RCC 7860 (cell line): ENCODE data around the gene ACOT9.
"Not testable (repeated sequence)": the region's sequence is repeated elsewhere in the genome, so short reads cannot be mapped to it uniquely, and the experiment has no call there.

Source experiments
- DNase-seq: peaks from one replicate; pipeline ENCODE4 v3.0.0-alpha.2; 2015; ENCODE audit warnings: low spot score
- FAIRE-seq: peaks from 2 replicates; lab custom pipeline; 2012; peaks lifted over from hg19 to GRCh38; lab: Jason Lieb, UNC

The ACOT9 gene, protein sequence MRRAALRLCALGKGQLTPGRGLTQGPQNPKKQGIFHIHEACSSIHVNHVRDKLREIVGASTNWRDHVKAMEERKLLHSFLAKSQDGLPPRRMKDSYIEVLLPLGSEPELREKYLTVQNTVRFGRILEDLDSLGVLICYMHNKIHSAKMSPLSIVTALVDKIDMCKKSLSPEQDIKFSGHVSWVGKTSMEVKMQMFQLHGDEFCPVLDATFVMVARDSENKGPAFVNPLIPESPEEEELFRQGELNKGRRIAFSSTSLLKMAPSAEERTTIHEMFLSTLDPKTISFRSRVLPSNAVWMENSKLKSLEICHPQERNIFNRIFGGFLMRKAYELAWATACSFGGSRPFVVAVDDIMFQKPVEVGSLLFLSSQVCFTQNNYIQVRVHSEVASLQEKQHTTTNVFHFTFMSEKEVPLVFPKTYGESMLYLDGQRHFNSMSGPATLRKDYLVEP

DNA sequence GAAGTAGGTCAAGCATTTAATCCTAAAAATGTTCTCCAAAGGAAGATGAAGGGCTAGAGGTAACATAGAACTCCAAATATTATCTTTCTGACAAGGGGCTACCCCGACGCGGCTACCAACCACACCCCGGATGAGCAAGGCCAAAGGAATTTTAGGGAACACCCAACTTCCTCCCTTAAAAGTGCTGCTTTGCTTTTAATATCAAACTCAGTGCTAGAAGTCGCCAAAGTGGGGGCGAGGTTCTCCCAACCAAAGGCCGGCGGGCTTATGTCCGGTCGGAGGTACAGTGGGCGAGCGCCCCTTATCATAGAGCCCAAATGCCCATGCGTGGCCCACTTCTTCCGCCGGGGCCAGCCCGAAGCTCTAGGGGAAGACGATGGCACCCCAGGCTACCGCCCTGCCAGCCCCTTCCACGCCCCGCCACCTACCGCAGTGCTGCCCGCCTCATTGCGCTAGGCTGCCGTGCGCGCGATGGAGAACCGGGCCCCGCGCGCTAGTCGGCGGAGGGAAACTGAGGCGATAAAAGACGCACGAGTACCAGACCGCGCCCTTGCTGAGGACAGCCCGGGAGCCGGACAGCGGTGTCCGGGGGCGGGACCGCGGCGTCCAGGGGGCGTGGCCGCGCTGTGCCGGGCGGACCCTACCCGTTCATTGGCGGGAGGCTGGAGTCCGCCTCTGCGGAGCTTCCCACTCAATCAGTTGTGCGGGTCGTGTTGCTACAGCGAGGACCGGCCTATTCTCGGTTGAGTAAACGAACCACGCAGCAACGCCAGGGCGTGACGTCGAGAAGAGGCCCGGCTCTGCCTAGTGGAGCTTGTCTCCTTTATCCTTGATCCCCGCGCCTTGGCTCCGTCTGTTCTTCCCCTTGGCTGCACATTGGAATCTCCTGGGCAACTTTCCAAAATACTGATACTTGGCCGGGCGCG is at the start of gene ACOT9:
Gene ACOT9, minus strand, starts transcription at position 580 of the 926 bp plus-strand sequence. Its CDS starts 132 bp downstream, at position 448.
- FAIRE-seq: peak; percentile 90
- DNase-seq: peak; percentile 98

GRCh38 chrX:23790155-23790497 is 47.0 kb upstream of the ACOT9 start:
- FAIRE-seq: no peak
- no peak for DNase-seq

DNA sequence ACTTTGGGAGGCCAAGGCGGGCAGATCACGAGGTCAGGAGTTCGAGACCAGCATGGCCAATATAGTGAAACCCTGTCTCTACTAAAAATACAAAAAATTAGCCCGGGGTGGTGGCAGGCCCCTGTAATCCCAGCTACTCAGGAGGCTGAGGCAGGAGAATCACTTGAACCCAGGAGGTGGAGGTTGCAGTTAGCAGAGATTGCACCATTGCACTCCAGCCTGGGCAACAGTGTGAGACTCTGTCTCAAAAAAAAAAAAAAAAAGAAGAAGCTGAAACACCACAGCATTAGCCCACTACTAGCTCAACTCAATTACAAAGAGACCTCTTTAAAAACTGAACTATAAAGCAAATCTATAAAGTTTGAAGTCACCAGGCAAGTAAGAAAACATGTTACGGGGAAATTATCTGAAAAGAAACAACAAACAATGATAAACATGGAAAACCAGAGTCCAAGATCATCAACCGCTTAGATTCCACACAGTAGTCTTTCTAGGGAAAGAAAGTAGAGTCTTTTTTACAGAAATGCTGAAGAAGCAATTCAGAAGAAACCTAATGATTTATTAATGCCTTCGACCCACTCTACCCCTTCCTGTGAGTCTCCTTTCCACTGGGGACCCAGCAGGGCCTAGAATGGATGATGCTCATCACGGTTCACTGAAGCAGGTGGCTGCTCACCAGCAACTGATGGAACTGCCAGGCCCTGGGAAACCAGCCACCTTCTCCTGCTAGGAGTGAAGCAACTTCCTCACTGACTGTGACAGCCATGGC is 46.5 kb upstream of the ACOT9 start:
- FAIRE-seq: no peak
- DNase-seq: no peak

DNA sequence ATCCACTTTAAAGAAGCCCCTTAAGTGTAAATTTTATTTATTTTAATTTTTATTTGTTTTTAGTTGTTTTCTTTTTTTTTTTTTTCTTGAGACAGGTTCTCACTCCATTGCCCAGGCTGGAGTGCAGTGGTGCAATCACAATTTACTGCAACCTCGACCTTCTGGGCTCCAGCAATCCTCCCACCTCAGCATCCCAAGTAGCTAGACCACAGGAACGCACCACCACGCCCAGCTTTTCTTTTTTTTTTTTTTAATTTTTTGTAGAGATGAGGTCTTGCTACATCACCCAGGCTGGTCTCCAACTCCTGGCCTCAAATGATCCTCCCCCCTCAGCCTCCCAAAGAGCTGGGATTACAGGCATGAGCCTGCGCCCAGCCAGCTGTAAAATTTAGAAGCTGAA is 45.9 kb upstream of the ACOT9 start:
- FAIRE-seq (no peak), DNase-seq (no peak)

- no peak for FAIRE-seq
- no peak for DNase-seq
These were observed 45.4 kb upstream of the ACOT9 start for GRCh38 chrX:23788521-23788920.

- no peak for FAIRE-seq
- no peak for DNase-seq
These were observed 44.7 kb upstream of the ACOT9 start for GRCh38 chrX:23787745-23788118.

DNA sequence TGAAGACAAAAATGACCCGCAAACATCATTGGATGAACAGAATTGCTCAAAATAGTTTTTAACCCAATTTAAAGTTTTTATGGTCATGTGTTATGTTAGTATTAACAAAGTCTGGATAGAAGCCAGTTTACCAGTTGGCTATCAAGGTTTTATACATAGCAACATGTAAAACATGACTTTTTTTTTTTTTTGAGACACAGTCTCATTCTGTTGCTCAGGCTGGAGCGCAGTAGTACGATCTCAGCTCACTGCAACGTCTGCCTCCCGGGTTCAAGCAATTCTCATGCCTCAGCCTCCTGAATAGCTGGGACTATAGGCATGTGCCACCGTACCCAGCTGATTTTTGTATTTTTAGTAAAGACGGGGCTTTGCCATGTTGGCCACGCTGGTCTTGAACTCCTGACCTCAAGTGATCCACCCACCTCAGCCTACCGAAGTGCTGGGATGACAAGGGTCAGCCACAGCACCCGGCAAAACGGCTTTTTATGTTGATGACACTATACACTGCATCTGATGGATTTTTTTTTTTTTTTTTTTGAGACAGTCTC is 43.3 kb upstream of the ACOT9 start:
- DNase-seq: no peak
- FAIRE-seq: no peak

- FAIRE-seq (no peak), DNase-seq (no peak)
These were observed 42.5 kb upstream of the ACOT9 start for GRCh38 chrX:23785580-23785979.

DNA sequence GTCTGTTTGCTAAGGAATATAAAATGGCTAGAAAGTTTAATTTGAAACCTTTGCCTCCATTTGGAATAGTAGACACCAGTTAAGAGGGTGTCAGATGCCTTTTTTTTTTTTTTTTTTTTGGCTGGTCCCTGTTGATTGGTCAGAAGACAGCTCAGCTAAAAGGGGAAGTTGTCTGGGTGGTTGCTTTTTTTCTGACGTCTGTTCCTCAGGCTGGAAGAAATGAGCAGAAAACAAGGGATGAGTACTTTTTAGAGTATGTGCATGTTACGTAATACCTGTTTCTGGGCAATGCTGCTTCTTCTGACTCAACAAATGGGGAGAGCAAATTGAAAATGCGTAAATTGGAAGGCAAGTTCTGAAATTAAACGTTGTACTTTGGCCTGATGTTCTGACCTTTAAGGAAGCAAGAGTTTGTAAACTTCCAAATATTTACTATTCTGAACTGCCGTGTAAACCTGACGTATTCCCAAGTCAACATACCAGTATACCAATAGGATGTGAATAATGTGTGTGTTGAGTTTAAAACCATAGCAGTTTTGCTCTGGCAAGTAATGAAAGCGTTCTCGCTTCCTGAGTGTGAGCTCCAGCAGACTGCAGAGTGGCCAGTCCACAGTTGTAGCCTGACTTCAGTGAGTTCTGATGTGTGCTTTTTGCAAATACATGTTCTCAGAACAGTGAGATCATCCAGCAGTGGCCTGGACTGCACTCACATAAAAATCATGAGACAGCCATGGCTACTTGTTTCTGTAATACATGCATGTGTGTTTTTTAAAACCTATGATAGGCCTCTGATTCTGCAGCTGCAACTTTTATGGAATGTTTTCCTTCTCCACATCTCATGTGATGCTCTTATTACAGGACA is 41.6 kb upstream of the ACOT9 start:
- DNase-seq (peak; percentile 41), FAIRE-seq (no peak)

GRCh38 chrX:23783589-23784469 is 40.8 kb upstream of the ACOT9 start:
- FAIRE-seq (no peak), DNase-seq (no peak)

DNA sequence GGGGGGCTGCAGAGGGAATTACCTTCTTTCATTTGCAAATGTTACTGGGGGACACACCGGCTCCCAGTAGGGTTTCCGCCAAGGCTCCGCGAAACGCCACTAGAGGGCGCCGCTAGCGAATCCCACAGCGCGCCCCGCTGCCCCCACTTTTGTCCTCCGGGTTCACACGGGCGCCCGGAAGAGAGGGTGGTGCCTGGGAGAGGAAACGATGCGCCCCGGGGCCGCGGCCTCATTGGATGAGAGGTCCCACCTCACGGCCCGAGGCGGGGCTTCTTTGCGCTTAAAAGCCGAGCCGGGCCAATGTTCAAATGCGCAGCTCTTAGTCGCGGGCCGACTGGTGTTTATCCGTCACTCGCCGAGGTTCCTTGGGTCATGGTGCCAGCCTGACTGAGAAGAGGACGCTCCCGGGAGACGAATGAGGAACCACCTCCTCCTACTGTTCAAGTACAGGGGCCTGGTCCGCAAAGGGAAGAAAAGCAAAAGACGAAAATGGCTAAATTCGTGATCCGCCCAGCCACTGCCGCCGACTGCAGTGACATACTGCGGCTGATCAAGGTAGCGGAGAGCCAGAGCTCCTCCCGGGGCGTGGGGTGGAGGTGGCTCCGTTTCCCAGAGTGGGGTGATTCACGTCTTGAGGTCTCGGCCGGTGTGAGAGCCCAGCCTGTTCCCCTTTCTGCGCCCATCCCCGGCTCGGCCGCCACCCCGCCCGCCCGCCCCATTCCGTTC is 40.0 kb upstream of the ACOT9 start, which contains the start of gene SAT1:
Gene SAT1, plus strand, starts transcription at position 311 of the 726 bp plus-strand sequence. Its CDS starts 179 bp downstream, at position 490.
- peak; percentile 84 for DNase-seq
- FAIRE-seq: peak; percentile 79

GRCh38 chrX:23782455-23782854 is 39.4 kb upstream of the ACOT9 start:
- FAIRE-seq (no peak), DNase-seq (peak; percentile 21)

DNA sequence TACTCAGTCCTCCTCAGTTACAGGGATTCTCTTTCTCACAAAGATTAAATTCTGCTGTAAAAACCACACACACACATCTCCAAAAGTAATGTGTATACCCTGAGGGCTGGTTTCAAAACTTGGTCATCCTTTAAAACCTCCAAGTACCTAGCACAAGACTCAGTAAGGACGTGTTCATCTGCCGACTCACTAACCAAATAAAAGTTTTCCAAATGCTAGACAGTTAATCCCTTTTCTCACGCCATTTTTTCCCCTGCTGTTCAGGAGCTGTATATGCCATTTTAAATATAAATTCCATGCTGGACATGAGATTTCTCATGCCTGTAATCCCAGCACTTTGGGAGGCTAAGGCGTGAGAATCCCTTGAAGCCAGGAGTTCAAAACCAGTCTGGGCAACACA is 35.9 kb upstream of the ACOT9 start:
- FAIRE-seq: peak; percentile 70
- peak; percentile 51 for DNase-seq

DNA sequence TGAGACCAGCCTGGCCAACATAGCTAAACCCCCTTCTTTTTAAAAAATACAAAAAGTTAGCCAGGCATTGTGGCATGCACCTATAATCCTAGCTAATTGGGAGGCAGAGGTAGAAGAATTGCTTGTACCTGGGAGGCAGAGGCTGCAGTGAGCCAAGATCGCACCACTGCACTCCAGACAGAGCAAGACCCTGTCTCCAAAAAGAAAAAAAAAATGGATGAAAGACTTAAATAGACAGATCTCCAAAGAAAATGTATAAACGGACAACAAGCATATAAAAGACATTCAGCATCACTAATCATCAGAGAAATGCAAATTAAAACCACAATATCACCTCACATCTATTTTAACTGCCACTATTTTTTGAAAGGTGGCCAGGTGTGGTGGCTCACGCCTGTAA is 33.3 kb upstream of the ACOT9 start:
- FAIRE-seq (no peak), DNase-seq (no peak)

DNA sequence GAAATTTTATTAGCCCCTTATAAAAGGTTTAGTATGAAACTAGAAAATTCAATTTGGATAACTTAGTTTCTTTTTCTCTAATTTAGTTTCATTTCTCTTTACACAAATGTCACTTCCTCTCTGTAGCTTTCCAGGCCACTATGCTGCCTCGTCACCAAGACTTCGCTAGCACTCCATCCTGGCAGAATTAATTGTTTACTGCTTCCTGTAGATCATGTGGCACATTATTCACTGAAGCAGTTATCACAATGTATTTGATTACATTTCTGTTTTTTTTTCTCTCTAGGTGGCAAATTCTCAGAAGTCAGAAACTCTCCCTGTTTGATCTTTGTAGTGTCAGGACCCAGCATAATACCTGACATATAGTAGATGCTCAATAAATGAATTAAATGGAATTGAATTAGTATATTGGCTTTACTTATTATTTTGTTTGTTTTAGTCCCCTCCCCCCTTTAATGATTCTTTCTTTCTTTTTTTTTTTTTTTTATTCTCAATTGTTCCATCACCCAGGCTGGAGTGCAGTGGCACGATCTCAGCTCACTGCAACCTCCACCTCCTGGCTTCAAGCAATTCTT is 30.6 kb upstream of the ACOT9 start:
- DNase-seq: no peak

GRCh38 chrX:23771086-23771485 is 28.0 kb upstream of the ACOT9 start:
- not testable (repeated sequence) for FAIRE-seq, DNase-seq

More for the DNA sequence above, 30.6 kb upstream of the ACOT9 start:
- FAIRE-seq: no peak

DNA sequence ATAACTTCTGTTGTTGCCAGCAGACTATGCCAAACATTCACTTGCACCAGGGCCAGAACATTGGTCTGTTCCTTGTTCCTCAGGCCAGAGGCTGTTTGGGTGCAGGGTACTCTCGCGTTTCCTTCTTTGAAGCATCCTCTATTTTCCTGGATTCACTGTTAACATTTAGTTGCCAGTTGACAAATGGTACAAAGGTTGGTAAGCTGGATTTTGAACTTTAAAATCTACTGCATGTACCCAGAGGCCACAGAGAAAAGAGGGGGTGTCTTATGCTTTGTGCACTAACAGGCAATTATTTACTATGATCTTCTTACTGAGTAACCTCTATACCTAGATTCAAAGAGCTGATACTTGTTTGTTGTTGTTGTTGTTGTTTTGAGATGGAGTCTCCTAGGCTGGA is 27.1 kb upstream of the ACOT9 start:
- FAIRE-seq: no peak
- no peak for DNase-seq
